Measurements from ENCODE around the gene KCNT1. TPM values are rescaled to one million over a fixed set of nuclear protein-coding genes. Genes with fewer than 3 reads are reported as not detected.

KCNT1 gene
- polyA plus RNA-seq, 1 donor (not counting 4 experiments of a cell fraction or from before 2014, with no cell fraction given), result not detected

DNA sequence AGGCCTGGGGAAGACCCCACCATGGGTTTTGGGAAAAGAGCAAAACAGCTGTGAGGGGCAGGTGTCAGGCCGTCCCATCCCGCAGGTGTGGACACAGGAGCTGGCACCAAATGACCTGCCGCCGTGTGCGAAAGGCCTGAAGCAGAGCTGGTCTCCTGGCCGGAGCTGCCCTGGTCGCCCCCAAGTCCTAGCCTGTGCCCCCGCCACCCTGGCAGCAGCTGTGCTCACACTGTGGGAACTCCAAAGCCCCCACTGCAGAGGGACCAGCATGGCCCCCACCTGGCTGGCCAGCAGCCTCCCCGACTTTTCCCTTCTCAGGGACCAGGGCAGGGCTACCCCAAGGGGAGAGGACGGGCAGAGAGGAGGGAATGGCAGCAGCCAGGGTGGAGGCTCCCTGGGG, 88.4 kb downstream of the KCNT1 start:
- FAIRE-seq (no peak), DNase-seq (ENCODE audit: low read depth, low spot score) (no peak)
- no peak overlapping the region for H3K9ac ChIP-seq (ENCODE audit: control insufficient read depth, extremely low read depth, insufficient read depth, low read length)
- dilution Hi-C loops (cut with MboI; ENCODE audit: extremely low pct_ligation_motif_present, low sequenced_read_pairs), result no loop called here
- no peak overlapping the region for H3K27ac ChIP-seq (ENCODE audit: control insufficient read depth, insufficient read depth, low read length)
- H3K9me3 ChIP-seq (ENCODE audit: control insufficient read depth, low read depth, low read length), result no peaks in the 10 kb centered on the region
- no peak overlapping the region for H3K4me3 ChIP-seq (ENCODE audit: control insufficient read depth in 2 of 3, extremely low read depth in 1 of 3, insufficient read depth in 2 of 3, low read depth in 1 of 3, low read length in 3 of 3)
- no peaks in the 10 kb centered on the region for H3K79me2 ChIP-seq (ENCODE audit: control insufficient read depth, insufficient read depth, low read length)
- H3K4me2 ChIP-seq (ENCODE audit: control insufficient read depth, extremely low read depth, insufficient read depth, low read depth, low read length), result no peak overlapping the region
- H2AFZ ChIP-seq (ENCODE audit: control insufficient read depth, low read length), result no peak overlapping the region
- peaks cover 5% of the 10 kb centered on the region for H3K27me3 ChIP-seq (ENCODE audit: control insufficient read depth, extremely low read depth, insufficient read depth, low read length)
- H3K9me1 ChIP-seq (ENCODE audit: control insufficient read depth, extremely low read depth, insufficient read depth, low read length), result no peaks in the 10 kb centered on the region
- TF ChIP-seq, protein P1, sequence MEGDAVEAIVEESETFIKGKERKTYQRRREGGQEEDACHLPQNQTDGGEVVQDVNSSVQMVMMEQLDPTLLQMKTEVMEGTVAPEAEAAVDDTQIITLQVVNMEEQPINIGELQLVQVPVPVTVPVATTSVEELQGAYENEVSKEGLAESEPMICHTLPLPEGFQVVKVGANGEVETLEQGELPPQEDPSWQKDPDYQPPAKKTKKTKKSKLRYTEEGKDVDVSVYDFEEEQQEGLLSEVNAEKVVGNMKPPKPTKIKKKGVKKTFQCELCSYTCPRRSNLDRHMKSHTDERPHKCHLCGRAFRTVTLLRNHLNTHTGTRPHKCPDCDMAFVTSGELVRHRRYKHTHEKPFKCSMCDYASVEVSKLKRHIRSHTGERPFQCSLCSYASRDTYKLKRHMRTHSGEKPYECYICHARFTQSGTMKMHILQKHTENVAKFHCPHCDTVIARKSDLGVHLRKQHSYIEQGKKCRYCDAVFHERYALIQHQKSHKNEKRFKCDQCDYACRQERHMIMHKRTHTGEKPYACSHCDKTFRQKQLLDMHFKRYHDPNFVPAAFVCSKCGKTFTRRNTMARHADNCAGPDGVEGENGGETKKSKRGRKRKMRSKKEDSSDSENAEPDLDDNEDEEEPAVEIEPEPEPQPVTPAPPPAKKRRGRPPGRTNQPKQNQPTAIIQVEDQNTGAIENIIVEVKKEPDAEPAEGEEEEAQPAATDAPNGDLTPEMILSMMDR (optimal IDR thresholded peaks at IDR 0.05 in 1 of 3, IDR thresholded peaks at IDR 0.05 in 1 of 3, conservative IDR thresholded peaks at IDR 0.05 in 1 of 3; ENCODE audit: extremely low read depth in 1 of 3, insufficient read depth in 2 of 3, low read length in 3 of 3), result no peak
- no peak for TF ChIP-seq EZH2 (IDR thresholded peaks at IDR 0.05; ENCODE audit: low read length)
- no peaks in the 10 kb centered on the region for H3K36me3 ChIP-seq (ENCODE audit: control insufficient read depth in 2 of 2, extremely low read depth in 1 of 2, insufficient read depth in 2 of 2, low read length in 2 of 2)
- no peaks in the 10 kb centered on the region for H4K20me1 ChIP-seq (ENCODE audit: control insufficient read depth, extremely low read depth, insufficient read depth, low read length)
- no peaks in the 10 kb centered on the region for H3K4me1 ChIP-seq (ENCODE audit: control insufficient read depth, extremely low read depth, insufficient read depth, low read length)

DNA sequence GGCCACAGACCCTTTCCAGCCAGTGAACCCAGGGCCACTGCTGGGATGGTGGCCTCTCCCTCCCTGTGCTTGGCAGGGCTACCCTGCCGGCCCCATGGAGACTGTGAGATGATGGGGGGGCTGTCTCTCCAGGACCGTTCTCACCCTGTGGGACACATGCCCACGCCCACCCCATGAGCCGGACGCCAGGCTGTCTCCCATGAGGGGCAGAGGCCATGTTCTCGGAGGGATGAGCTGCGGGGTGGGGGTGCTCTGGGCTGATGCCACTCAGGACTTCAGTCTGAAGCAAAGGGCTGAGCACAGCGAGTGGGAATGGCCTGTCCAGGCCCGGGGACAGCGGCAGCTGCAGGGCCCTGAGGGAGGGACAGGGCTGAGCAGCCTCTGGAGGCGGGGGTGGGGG, 88.9 kb downstream of the KCNT1 start:
- Histone ChIP-seq H3K27me3 (ENCODE audit: control insufficient read depth, extremely low read depth, insufficient read depth, low read length) (peaks cover 5% of the 10 kb centered on the region), H3K4me1 (ENCODE audit: control insufficient read depth, extremely low read depth, insufficient read depth, low read length) (no peaks in the 10 kb centered on the region)
- dilution Hi-C loops (cut with MboI; ENCODE audit: extremely low pct_ligation_motif_present, low sequenced_read_pairs), result no loop called here

More for the DNA sequence above, 88.9 kb downstream of the KCNT1 start:
- Histone ChIP-seq H2AFZ (ENCODE audit: control insufficient read depth, low read length) (no peak overlapping the region), H3K9me3 (ENCODE audit: control insufficient read depth, low read depth, low read length) (no peaks in the 10 kb centered on the region), H3K9me1 (ENCODE audit: control insufficient read depth, extremely low read depth, insufficient read depth, low read length) (no peaks in the 10 kb centered on the region), H3K4me2 (ENCODE audit: control insufficient read depth, extremely low read depth, insufficient read depth, low read depth, low read length) (no peak overlapping the region), H3K79me2 (ENCODE audit: control insufficient read depth, insufficient read depth, low read length) (no peaks in the 10 kb centered on the region), H3K36me3 (ENCODE audit: control insufficient read depth in 2 of 2, extremely low read depth in 1 of 2, insufficient read depth in 2 of 2, low read length in 2 of 2) (no peaks in the 10 kb centered on the region), H3K4me3 (ENCODE audit: control insufficient read depth in 2 of 3, extremely low read depth in 1 of 3, insufficient read depth in 2 of 3, low read depth in 1 of 3, low read length in 3 of 3) (no peak overlapping the region), H4K20me1 (ENCODE audit: control insufficient read depth, extremely low read depth, insufficient read depth, low read length) (no peaks in the 10 kb centered on the region), H3K27ac (ENCODE audit: control insufficient read depth, insufficient read depth, low read length) (no peak overlapping the region), H3K9ac (ENCODE audit: control insufficient read depth, extremely low read depth, insufficient read depth, low read length) (no peak overlapping the region)
- FAIRE-seq (no peak), DNase-seq (ENCODE audit: low read depth, low spot score) (no peak)
- no peak for TF ChIP-seq EZH2 (IDR thresholded peaks at IDR 0.05; ENCODE audit: low read length)
- TF ChIP-seq, protein P1 (optimal IDR thresholded peaks at IDR 0.05 in 1 of 3, IDR thresholded peaks at IDR 0.05 in 1 of 3, conservative IDR thresholded peaks at IDR 0.05 in 1 of 3; ENCODE audit: extremely low read depth in 1 of 3, insufficient read depth in 2 of 3, low read length in 3 of 3), result no peak

All from keratinocyte (primary cell).